Activated T-cell treated with anti-CD3 and anti-CD28 coated beads, Interleukin-2, amount 50 U/mL, for 24 hours (primary cell): ENCODE data around the gene TOP2A.

Experiments used
- DNase-seq: peaks from one replicate; pipeline ENCODE4 v3.0.0-alpha.2; 2020
- H3K27ac Mint-ChIP-seq: 2 replicates; pipeline ENCODE4 v1.8.0; 2020; ENCODE audit warnings: mild to moderate bottlenecking, mixed read lengths
- H3K27me3 Mint-ChIP-seq: 2 replicates; pipeline ENCODE4 v1.8.0; 2020; ENCODE audit warnings: mixed read lengths
- H3K36me3 Mint-ChIP-seq: 2 replicates; pipeline ENCODE4 v1.8.0; 2020; ENCODE audit warnings: low read depth, mixed read lengths
- H3K4me1 Mint-ChIP-seq: 2 replicates; pipeline ENCODE4 v1.8.0; 2020; ENCODE audit warnings: low read depth, mixed read lengths
- H3K4me3 Mint-ChIP-seq: 2 replicates; pipeline ENCODE4 v1.8.0; 2020; ENCODE audit warnings: mild to moderate bottlenecking, moderate library complexity, mixed read lengths
- H3K9me3 Mint-ChIP-seq: 2 replicates; pipeline ENCODE4 v1.8.0; 2020; ENCODE audit warnings: mixed read lengths

The TOP2A gene

GRCh38 chr17:40457369-40457768, 39.7 kb upstream of the TOP2A start:
- Mint-ChIP-seq H3K27ac (no peak overlapping the region), H3K4me1 (peaks cover 7% of the 10 kb centered on the region)

DNA sequence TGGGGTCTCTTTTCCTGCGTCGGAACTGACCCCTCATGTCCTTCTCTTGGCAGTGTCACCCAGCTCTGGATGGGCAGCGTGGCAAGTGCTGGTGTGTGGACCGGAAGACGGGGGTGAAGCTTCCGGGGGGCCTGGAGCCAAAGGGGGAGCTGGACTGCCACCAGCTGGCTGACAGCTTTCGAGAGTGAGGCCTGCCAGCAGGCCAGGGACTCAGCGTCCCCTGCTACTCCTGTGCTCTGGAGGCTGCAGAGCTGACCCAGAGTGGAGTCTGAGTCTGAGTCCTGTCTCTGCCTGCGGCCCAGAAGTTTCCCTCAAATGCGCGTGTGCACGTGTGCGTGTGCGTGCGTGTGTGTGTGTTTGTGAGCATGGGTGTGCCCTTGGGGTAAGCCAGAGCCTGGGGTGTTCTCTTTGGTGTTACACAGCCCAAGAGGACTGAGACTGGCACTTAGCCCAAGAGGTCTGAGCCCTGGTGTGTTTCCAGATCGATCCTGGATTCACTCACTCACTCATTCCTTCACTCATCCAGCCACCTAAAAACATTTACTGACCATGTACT, 38.8 kb upstream of the TOP2A start:
- Mint-ChIP-seq H3K27ac (no peak overlapping the region), H3K36me3 (peaks cover 10% of the 10 kb centered on the region), H3K9me3 (no peaks in the 10 kb centered on the region), H3K4me3 (no peak overlapping the region), H3K4me1 (peaks cover 13% of the 10 kb centered on the region), H3K27me3 (no peaks in the 10 kb centered on the region)
- DNase-seq, result no peak

More at GRCh38 chr17:40457369-40457768, 39.7 kb upstream of the TOP2A start:
- Mint-ChIP-seq H3K9me3 (no peaks in the 10 kb centered on the region), H3K4me3 (no peak overlapping the region), H3K27me3 (no peaks in the 10 kb centered on the region), H3K36me3 (peaks cover 10% of the 10 kb centered on the region)
- no peak for DNase-seq

DNA sequence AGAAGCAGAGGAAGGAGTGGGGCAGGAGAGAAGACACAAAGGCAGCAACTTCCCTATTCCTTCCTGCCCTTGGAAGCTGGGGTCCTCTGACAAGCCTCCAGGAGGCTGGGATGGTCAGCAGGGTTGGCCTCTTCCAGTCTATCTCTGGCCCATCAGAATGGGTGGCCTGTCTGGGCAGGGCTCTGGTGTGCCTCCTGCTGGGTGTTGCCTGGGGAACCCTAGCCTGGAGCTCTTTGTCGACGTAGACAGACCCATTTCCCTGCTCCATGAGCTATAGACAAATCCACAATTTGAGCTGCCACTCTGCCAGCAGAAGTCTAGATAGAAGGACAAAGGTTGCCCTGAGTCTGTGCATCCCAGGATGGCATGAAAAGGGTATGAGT, 36.9 kb upstream of the TOP2A start:
- Mint-ChIP-seq H3K36me3 (peaks cover 10% of the 10 kb centered on the region), H3K27me3 (no peaks in the 10 kb centered on the region), H3K9me3 (no peaks in the 10 kb centered on the region), H3K4me1 (peaks cover 13% of the 10 kb centered on the region), H3K4me3 (no peak overlapping the region), H3K27ac (no peak overlapping the region)
- no peak for DNase-seq

- no peaks in the 10 kb centered on the region for H3K9me3 Mint-ChIP-seq
- peaks cover 13% of the 10 kb centered on the region for H3K4me1 Mint-ChIP-seq
- no peaks in the 10 kb centered on the region for H3K27me3 Mint-ChIP-seq
- no peak overlapping the region for H3K4me3 Mint-ChIP-seq
- no peak for DNase-seq
- peaks cover 10% of the 10 kb centered on the region for H3K36me3 Mint-ChIP-seq
- H3K27ac Mint-ChIP-seq, result no peak overlapping the region
Observed at GRCh38 chr17:40453881-40454612, 36.4 kb upstream of the TOP2A start.

DNA sequence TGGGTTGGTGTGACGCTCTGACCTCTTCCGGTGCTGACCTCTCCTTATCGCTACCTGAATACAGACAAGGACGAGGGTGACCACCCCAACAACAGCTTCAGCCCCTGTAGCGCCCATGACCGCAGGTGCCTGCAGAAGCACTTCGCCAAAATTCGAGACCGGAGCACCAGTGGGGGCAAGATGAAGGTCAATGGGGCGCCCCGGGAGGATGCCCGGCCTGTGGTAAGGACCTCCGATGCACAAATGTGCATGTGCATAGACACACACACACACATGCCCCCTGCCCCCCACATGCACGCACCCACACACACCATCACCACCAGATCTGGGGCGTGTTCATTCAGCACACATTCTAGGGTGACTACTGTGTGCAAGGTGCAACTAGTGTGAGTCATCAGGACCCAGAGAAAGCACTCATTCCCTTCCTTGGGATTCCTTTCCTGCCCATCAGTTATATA, 35.3 kb upstream of the TOP2A start:
- Mint-ChIP-seq H3K27ac (no peak overlapping the region), H3K4me3 (no peak overlapping the region), H3K27me3 (no peaks in the 10 kb centered on the region)

DNA sequence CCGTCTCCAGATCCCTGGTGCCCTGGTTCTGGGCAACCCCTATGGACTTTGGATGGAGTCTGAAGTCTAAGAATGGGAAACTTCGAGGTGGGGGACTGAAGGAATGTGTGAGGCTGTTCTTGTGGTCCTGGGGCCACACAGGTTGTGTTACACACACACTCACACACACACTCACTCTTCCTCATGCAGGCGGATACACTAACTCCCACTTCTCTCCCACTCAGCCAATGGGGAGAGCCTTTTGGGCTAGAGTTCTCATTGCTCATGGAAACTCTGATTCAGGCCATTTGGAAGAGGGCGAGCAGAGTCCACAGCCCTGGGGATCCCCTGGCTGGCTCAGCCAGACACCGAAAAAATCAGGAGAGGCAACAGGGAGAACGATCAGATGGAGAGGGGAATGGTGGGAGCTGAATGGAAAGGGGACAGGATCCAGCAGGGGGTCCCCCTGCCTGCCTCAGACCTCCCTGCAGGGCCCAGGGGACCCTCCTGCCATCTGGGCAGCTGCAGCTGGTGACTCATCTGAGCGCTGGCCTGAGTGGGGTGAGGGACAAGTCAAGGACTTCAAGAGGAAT, 34.6 kb upstream of the TOP2A start:
- Mint-ChIP-seq H3K36me3 (peaks cover 10% of the 10 kb centered on the region), H3K27ac (peak overlapping the region; percentile 28), H3K4me1 (peaks cover 27% of the 10 kb centered on the region), H3K4me3 (no peak overlapping the region), H3K9me3 (no peaks in the 10 kb centered on the region), H3K27me3 (no peaks in the 10 kb centered on the region)
- no peak for DNase-seq

More for the DNA sequence above, 35.3 kb upstream of the TOP2A start:
- peaks cover 23% of the 10 kb centered on the region for H3K4me1 Mint-ChIP-seq
- no peak for DNase-seq
- H3K9me3 Mint-ChIP-seq, result no peaks in the 10 kb centered on the region
- H3K36me3 Mint-ChIP-seq, result peaks cover 10% of the 10 kb centered on the region

DNA sequence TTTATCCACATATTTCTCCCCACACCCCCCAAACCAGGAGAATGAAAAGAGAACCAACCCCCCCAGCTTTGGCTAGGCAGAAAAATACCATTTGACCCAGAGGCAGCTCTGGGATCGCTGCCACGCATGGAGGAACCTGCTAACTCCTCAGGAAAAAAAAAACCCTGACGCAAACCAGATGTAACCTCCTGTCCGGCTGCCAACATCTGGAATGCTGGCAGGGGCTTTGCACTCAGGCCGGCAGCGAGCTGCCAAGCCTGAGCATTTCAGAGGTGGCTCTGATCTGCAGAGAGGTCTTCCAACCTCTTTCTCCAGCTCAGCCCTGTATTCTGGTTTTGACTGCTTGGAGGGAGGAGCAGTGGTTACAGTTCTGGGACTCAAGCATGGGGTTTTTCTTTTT, 33.7 kb upstream of the TOP2A start:
- no peaks in the 10 kb centered on the region for H3K27me3 Mint-ChIP-seq
- H3K4me1 Mint-ChIP-seq, result peaks cover 30% of the 10 kb centered on the region
- no peak for DNase-seq
- no peaks in the 10 kb centered on the region for H3K9me3 Mint-ChIP-seq
- H3K27ac Mint-ChIP-seq, result no peak overlapping the region
- H3K36me3 Mint-ChIP-seq, result peaks cover 10% of the 10 kb centered on the region
- H3K4me3 Mint-ChIP-seq, result no peak overlapping the region

DNA sequence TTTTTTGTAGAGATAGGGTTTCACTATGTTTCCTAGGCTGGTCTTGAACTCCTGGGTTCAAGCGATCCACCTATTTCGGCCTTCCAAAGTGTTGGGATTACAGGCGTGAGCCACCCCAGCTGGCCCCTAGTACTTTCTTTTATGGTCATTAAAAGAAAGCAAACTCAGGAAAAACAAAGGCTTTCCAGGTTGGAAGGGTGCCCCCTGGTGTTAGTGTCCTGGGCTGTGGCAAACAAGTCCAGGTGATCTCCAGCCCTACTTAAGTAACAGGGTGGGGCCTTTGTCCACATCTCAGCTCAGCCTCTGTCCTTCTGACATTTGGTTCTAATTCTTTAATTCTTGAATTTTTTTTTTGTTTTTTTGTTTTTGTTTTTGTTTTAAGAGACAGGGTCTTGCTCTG, 32.5 kb upstream of the TOP2A start:
- H3K36me3 Mint-ChIP-seq, result peaks cover 6% of the 10 kb centered on the region
- H3K9me3 Mint-ChIP-seq, result no peaks in the 10 kb centered on the region
- H3K4me1 Mint-ChIP-seq, result peaks cover 36% of the 10 kb centered on the region
- DNase-seq, result peak; percentile 55
- H3K27ac Mint-ChIP-seq, result no peak overlapping the region
- no peaks in the 10 kb centered on the region for H3K27me3 Mint-ChIP-seq
- no peak overlapping the region for H3K4me3 Mint-ChIP-seq

GRCh38 chr17:40448639-40449261, 31.1 kb upstream of the TOP2A start:
- H3K4me1 Mint-ChIP-seq, result peaks cover 50% of the 10 kb centered on the region
- no peak overlapping the region for H3K4me3 Mint-ChIP-seq
- peaks cover 3% of the 10 kb centered on the region for H3K36me3 Mint-ChIP-seq
- no peak for DNase-seq
- no peak overlapping the region for H3K27ac Mint-ChIP-seq
- H3K27me3 Mint-ChIP-seq, result no peaks in the 10 kb centered on the region
- H3K9me3 Mint-ChIP-seq, result no peaks in the 10 kb centered on the region

- Mint-ChIP-seq H3K9me3 (no peaks in the 10 kb centered on the region), H3K27me3 (no peaks in the 10 kb centered on the region), H3K4me1 (peaks cover 51% of the 10 kb centered on the region), H3K4me3 (no peak overlapping the region), H3K27ac (no peak overlapping the region), H3K36me3 (no peaks in the 10 kb centered on the region)
- no peak for DNase-seq
Observed at GRCh38 chr17:40448213-40448638, 30.5 kb upstream of the TOP2A start.

DNA sequence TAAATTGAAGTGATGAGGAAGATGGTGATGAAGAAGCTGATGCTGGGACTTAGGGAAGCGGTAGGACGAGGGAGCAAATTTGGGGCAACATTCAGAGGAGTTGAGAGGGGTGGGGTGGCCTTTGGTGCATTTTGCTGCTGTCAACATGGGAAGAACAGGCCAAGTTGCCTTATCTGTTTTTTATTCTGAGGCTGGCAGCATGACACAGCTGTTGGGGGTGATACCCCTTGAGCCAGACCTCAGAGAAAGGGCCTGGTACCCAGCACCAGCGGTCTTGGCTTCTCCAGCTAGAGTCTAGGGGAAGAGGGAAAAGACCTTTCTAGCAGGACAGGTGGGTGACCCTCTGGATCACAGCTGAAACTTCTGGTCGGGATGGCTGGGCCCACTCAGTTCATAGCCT, 30.1 kb upstream of the TOP2A start:
- no peak for DNase-seq
- no peak overlapping the region for H3K27ac Mint-ChIP-seq
- no peak overlapping the region for H3K4me3 Mint-ChIP-seq
- H3K9me3 Mint-ChIP-seq, result no peaks in the 10 kb centered on the region
- H3K4me1 Mint-ChIP-seq, result peaks cover 48% of the 10 kb centered on the region
- H3K36me3 Mint-ChIP-seq, result no peaks in the 10 kb centered on the region
- no peaks in the 10 kb centered on the region for H3K27me3 Mint-ChIP-seq

DNA sequence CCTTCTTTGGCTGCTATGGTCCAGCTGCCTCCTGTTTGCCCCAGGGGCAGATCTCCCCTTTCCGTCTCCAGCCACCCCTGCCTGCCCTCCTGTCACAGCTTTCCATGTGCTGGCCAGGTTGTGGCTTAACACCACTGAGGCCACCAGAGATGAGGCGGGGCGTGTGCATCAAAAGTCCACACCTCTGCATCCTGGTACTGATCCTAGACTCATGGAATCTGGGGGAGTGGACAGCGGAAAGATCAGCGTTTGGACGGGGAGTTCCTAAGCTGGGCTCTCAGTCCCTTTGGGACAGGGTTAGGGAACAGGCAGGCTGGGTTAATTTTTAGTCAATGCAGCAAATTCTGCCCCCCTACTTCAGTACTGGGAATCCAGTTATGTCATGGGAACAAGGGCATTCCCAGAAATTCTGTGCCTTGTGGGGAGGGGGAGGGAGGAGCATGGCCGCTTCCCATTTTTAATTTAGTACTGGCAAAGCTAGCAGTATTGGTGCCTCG, 29.5 kb upstream of the TOP2A start:
- Mint-ChIP-seq H3K4me3 (no peak overlapping the region), H3K9me3 (no peaks in the 10 kb centered on the region), H3K36me3 (no peaks in the 10 kb centered on the region), H3K27ac (no peak overlapping the region), H3K4me1 (peaks cover 45% of the 10 kb centered on the region), H3K27me3 (peaks cover 4% of the 10 kb centered on the region)
- no peak for DNase-seq

GRCh38 chr17:40445751-40446468, 28.2 kb upstream of the TOP2A start:
- H3K4me3 Mint-ChIP-seq, result peak overlapping the region; percentile 63

More at GRCh38 chr17:40445751-40446468, 28.2 kb upstream of the TOP2A start:
- Mint-ChIP-seq H3K27ac (peak overlapping the region; percentile 87), H3K9me3 (no peaks in the 10 kb centered on the region), H3K27me3 (peaks cover 4% of the 10 kb centered on the region), H3K4me1 (peaks cover 41% of the 10 kb centered on the region), H3K36me3 (no peaks in the 10 kb centered on the region)
- no peak for DNase-seq
